Ishikawa (cell line): ENCODE results near the gene ACSL6.

Experiments
- CEBPB ChIP-seq: IDR thresholded peaks from 2 replicates; pipeline ENCODE4 v1.6.1; 2012
- CREB1 ChIP-seq: IDR thresholded peaks from 2 replicates; pipeline ENCODE4 v1.6.1; 2012; ENCODE audit warnings: low read depth
- EGR1 ChIP-seq: IDR thresholded peaks from 2 replicates; pipeline ENCODE4 v1.6.1; 2012
- EP300 ChIP-seq: IDR thresholded peaks from 2 replicates; pipeline ENCODE4 v1.6.1; 2012; ENCODE audit warnings: borderline replicate concordance
- FOXM1 ChIP-seq: IDR thresholded peaks from 2 replicates; pipeline ENCODE4 v1.6.1; 2012; ENCODE audit warnings: low read depth, borderline replicate concordance
- MAX ChIP-seq: IDR thresholded peaks from 2 replicates; pipeline ENCODE4 v1.6.1; 2012
- NFIC ChIP-seq: IDR thresholded peaks from 2 replicates; pipeline ENCODE4 v1.6.1; 2012
- RAD21 ChIP-seq: IDR thresholded peaks from 2 replicates; pipeline ENCODE4 v1.6.1; 2012; ENCODE audit warnings: low read depth
- REST ChIP-seq: IDR thresholded peaks from 2 replicates; pipeline ENCODE4 v1.6.1; 2012; ENCODE audit warnings: low read depth, mild to moderate bottlenecking
- TAF1 ChIP-seq: IDR thresholded peaks from 2 replicates; pipeline ENCODE4 v1.6.1; 2012; ENCODE audit warnings: low read depth, mild to moderate bottlenecking
- TCF12 ChIP-seq: IDR thresholded peaks from 2 replicates; pipeline ENCODE4 v1.6.1; 2012; ENCODE audit warnings: low read depth
- TEAD4 ChIP-seq: IDR thresholded peaks from 2 replicates; pipeline ENCODE4 v1.6.1; 2012
- USF1 ChIP-seq: IDR thresholded peaks from 2 replicates; pipeline ENCODE4 v1.6.1; 2012
- YY1 ChIP-seq: IDR thresholded peaks from 2 replicates; pipeline ENCODE4 v1.6.1; 2012; ENCODE audit warnings: low read depth
- ZBTB7A ChIP-seq: IDR thresholded peaks from 2 replicates; pipeline ENCODE4 v1.6.1; 2012; ENCODE audit warnings: low read depth

The ACSL6 gene

GRCh38 chr5:132017316-132017715 lies 5.9 kb upstream of the ACSL6 start:
- no peak for TF ChIP-seq CREB1
- no peak for TF ChIP-seq YY1
- TF ChIP-seq RAD21 = no peak

GRCh38 chr5:132016721-132017250 lies 5.3 kb upstream of the ACSL6 start:
- TF ChIP-seq CEBPB = no peak
- TF ChIP-seq CREB1 = no peak
- no peak for TF ChIP-seq YY1
- TF ChIP-seq TCF12 = no peak
- TF ChIP-seq USF1 = no peak
- TF ChIP-seq MAX = no peak
- no peak for TF ChIP-seq ZBTB7A
- no peak for TF ChIP-seq TAF1
- TF ChIP-seq RAD21 = no peak
- no peak for TF ChIP-seq TEAD4
- TF ChIP-seq EP300 = no peak

- no peak for TF ChIP-seq ZBTB7A
- no peak for TF ChIP-seq RAD21
- TF ChIP-seq MAX = no peak
- no peak for TF ChIP-seq USF1
- no peak for TF ChIP-seq CREB1
- no peak for TF ChIP-seq CEBPB
- no peak for TF ChIP-seq TCF12
- no peak for TF ChIP-seq TAF1
- TF ChIP-seq YY1 = no peak
- no peak for TF ChIP-seq FOXM1
- TF ChIP-seq EP300 = no peak
- TF ChIP-seq TEAD4 = no peak
- TF ChIP-seq REST = no peak
- TF ChIP-seq NFIC = no peak
- TF ChIP-seq EGR1 = no peak
Observed at GRCh38 chr5:132013711-132014110, 2.3 kb upstream of the ACSL6 start.

GRCh38 chr5:132013006-132013689 lies 1.7 kb upstream of the ACSL6 start:
- no peak for TF ChIP-seq EGR1
- no peak for TF ChIP-seq TEAD4
- TF ChIP-seq EP300 = no peak
- TF ChIP-seq TAF1 = no peak

DNA sequence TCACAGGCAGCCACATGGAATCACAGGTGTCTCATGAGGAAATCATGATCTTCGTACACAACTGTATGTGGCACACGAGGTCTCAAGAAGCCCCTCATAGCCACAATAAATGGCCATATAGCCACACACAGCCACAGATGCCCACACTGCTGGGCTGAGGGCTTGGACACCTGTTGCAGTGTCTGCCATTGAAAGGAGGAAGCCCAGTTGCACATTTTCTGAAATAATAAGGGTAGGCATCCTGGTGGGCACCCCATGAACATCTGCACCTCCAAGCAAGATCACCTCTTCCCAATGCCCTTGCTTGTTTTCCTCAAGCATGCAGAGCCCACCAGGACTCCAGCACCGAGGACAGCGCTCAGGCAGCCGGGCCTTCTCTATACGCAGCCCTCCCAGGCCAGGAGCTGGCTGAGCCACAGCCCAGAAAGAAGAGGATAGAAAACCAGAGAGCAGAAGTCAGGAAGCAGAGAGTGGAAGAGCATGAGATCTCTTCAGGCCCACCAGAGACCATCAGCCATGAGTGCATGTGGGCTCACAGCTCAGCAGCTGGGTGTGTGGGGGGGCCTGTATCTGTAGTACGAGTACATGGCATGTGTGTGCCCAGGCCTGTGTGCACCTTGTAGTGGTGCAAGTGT lies 1.0 kb upstream of the ACSL6 start:
- TF ChIP-seq NFIC = no peak
- no peak for TF ChIP-seq FOXM1
- TF ChIP-seq REST = peak; percentile 96
- no peak for TF ChIP-seq CEBPB
- TF ChIP-seq RAD21 = peak; percentile 15; the same call in 1 of the 2 replicates
- no peak for TF ChIP-seq CREB1
- peak; percentile 46; the same call in 1 of the 2 replicates for TF ChIP-seq MAX
